SU-DHL-6 (cell line): Measurements from ENCODE around the gene LMBRD2.

ENCODE experiments used
- H2AFZ ChIP-seq: fragments of 200-600 bp; sonication (generic); 2 replicates; pipeline ENCODE4 v1.6.1; 2014; ENCODE audit warnings: low read depth, mild to moderate bottlenecking, moderate library complexity, mixed read lengths, antibody characterized with exemption, low read length; ENCODE audit not compliant: severe bottlenecking
- H3F3A ChIP-seq: fragments of 200-600 bp; shearing (Covaris generic); 2 replicates; pipeline ENCODE4 v1.6.0; 2016; ENCODE audit warnings: antibody characterized with exemption, mild to moderate bottlenecking; ENCODE audit not compliant: insufficient read depth
- H3K27ac ChIP-seq: fragments of 200-600 bp; sonication (generic); 2 replicates; pipeline ENCODE4 v1.5.1; 2016; ENCODE audit warnings: low read depth, mild to moderate bottlenecking, low read length, moderate library complexity, mixed read lengths
- H3K27me3 ChIP-seq: fragments of 200-600 bp; sonication (generic), shearing (Covaris generic); 2 replicates; pipeline ENCODE4 v1.6.0; 2014; ENCODE audit warnings: mild to moderate bottlenecking, low read length
- H3K36me3 ChIP-seq: fragments of 200-600 bp; sonication (generic); 2 replicates; pipeline ENCODE4 v1.6.1; 2014; ENCODE audit warnings: mild to moderate bottlenecking, low read length, mixed read lengths
- H3K4me2 ChIP-seq: fragments of 300-600, 200-600 bp; shearing (Covaris generic), sonication (generic); 2 replicates; pipeline ENCODE4 v1.6.0; 2014; ENCODE audit warnings: low read length, low read depth, mild to moderate bottlenecking; ENCODE audit not compliant: poor library complexity, severe bottlenecking
- H3K4me3 ChIP-seq: fragments of 200-600 bp; sonication (generic); 2 replicates; pipeline ENCODE4 v1.5.1; 2014; ENCODE audit warnings: antibody characterized with exemption, low read length, mild to moderate bottlenecking, mixed read lengths; ENCODE audit not compliant: insufficient read depth, poor library complexity, severe bottlenecking
- H3K79me2 ChIP-seq: fragments of 200-600 bp; sonication (generic); 2 replicates; pipeline ENCODE4 v1.6.1; 2014; ENCODE audit warnings: mild to moderate bottlenecking, low read length, moderate library complexity; ENCODE audit not compliant: insufficient read depth
- H3K9ac ChIP-seq: fragments of 200-600 bp; sonication (generic); 2 replicates; pipeline ENCODE4 v1.7.0; 2014; ENCODE audit warnings: mild to moderate bottlenecking, low read length
- H3K9me2 ChIP-seq: fragments of 200-600 bp; sonication (generic); replicated peaks from 2 replicates; pipeline ENCODE4 v1.6.1; 2014; ENCODE audit warnings: low read length; ENCODE audit not compliant: insufficient read depth
- H3K9me3 ChIP-seq: fragments of 200-600 bp; sonication (generic); 2 replicates; pipeline ENCODE4 v1.6.1; 2014; ENCODE audit warnings: low read length, mixed read lengths; ENCODE audit not compliant: insufficient read depth
- H4K20me1 ChIP-seq: fragments of 200-600 bp; sonication (generic); 2 replicates; pipeline ENCODE4 v1.6.1; 2014; ENCODE audit warnings: low read depth, mild to moderate bottlenecking, antibody characterized with exemption, low read length, moderate library complexity, mixed read lengths
- CTCF ChIP-seq: fragments of 200-600 bp; sonication (generic); IDR thresholded peaks from one replicate; pipeline ENCODE4 v1.5.1; 2017; ENCODE audit warnings: antibody characterized with exemption, mild to moderate bottlenecking, low read length, moderate library complexity; ENCODE audit not compliant: insufficient read depth, poor library complexity, severe bottlenecking
- EZH2phosphoT487 ChIP-seq: fragments of 200-600 bp; sonication (generic), shearing (Covaris generic); conservative IDR thresholded peaks from 2 replicates; pipeline ENCODE4 v1.6.1; 2018; ENCODE audit warnings: mild to moderate bottlenecking, antibody characterized with exemption, low read length, moderate library complexity, mixed read lengths

Gene LMBRD2

GRCh38 chr5:36096486-36096885 is 55.2 kb downstream of the LMBRD2 start:
- H3K27ac ChIP-seq = no peak overlapping the region
- no peak overlapping the region for H3K9ac ChIP-seq
- H3K4me3 ChIP-seq = no peak overlapping the region
- H3F3A ChIP-seq = no peaks in the 10 kb centered on the region
- no peaks in the 10 kb centered on the region for H3K9me3 ChIP-seq
- H4K20me1 ChIP-seq = no peaks in the 10 kb centered on the region
- H3K36me3 ChIP-seq = peaks cover 2% of the 10 kb centered on the region; the same call in 1 of the 2 replicates
- H3K79me2 ChIP-seq = no peaks in the 10 kb centered on the region
- no peaks in the 10 kb centered on the region for H3K9me2 ChIP-seq
- H3K4me2 ChIP-seq = no peak overlapping the region
- no peak overlapping the region for H2AFZ ChIP-seq
- TF ChIP-seq CTCF (no peak), EZH2phosphoT487 (no peak)
- no peaks in the 10 kb centered on the region for H3K27me3 ChIP-seq

GRCh38 chr5:36089989-36090388 is 61.7 kb downstream of the LMBRD2 start:
- H3K27ac ChIP-seq = no peak overlapping the region
- TF ChIP-seq EZH2phosphoT487 (no peak), CTCF (peak; percentile 18)
- H2AFZ ChIP-seq = no peak overlapping the region
- no peaks in the 10 kb centered on the region for H4K20me1 ChIP-seq
- H3K9me2 ChIP-seq = no peaks in the 10 kb centered on the region
- no peaks in the 10 kb centered on the region for H3K27me3 ChIP-seq
- H3K4me2 ChIP-seq = no peak overlapping the region
- no peak overlapping the region for H3K4me3 ChIP-seq
- no peaks in the 10 kb centered on the region for H3F3A ChIP-seq
- H3K79me2 ChIP-seq = no peaks in the 10 kb centered on the region
- H3K9me3 ChIP-seq = no peaks in the 10 kb centered on the region
- no peak overlapping the region for H3K9ac ChIP-seq
- H3K36me3 ChIP-seq = no peaks in the 10 kb centered on the region

- Histone ChIP-seq H3K36me3 (no peaks in the 10 kb centered on the region), H3F3A (no peaks in the 10 kb centered on the region), H3K9me3 (no peaks in the 10 kb centered on the region), H3K27me3 (no peaks in the 10 kb centered on the region), H3K4me2 (no peak overlapping the region), H3K9ac (no peak overlapping the region), H2AFZ (no peak overlapping the region), H3K79me2 (no peaks in the 10 kb centered on the region), H3K27ac (no peak overlapping the region), H4K20me1 (no peaks in the 10 kb centered on the region), H3K9me2 (no peaks in the 10 kb centered on the region), H3K4me3 (no peak overlapping the region)
- no peak for TF ChIP-seq EZH2phosphoT487
- TF ChIP-seq CTCF = peak; percentile 37
Observed at GRCh38 chr5:36079200-36079781, 72.4 kb downstream of the LMBRD2 start.
